ENCODE measurements around the gene PFN2.

The PFN2 gene

DNA sequence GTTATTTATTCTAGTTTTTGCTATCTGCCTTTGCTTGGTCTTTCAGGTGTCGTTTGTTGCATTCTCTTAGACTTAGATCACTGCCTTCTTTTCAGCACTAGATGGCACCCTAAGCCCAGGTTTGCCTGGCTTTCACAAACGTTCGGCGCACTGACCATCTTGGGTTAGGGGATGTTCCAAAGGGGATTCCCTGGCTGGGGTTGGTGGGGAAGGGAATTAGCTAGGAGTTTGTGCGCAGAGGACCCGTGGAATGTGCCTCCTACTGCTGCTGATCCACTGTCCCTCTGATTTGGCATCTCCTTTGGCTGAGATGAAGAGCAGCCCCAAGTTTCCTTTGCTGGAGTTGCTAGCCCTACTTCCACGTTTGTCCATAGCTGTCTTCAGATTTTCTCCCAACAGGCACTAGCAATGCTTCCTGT, 33.9 kb downstream of the PFN2 start:
- Histone ChIP-seq H3K36me3 (ENCODE audit: insufficient read depth, low read length) (peaks cover 9% of the 10 kb centered on the region; the same call in 1 of the 2 replicates), H3K27me3 (ENCODE audit: insufficient read depth, low read length, poor library complexity, severe bottlenecking) (no peaks in the 10 kb centered on the region), H3K9ac (ENCODE audit: low read depth, low read length, poor library complexity, severe bottlenecking) (no peak overlapping the region), H2AFZ (ENCODE audit: low read length) (no peak overlapping the region), H3K9me3 (ENCODE audit: insufficient read depth, low read depth, low read length) (peaks cover 7% of the 10 kb centered on the region; the same call in 1 of the 2 replicates), H3K9me2 (replicated peaks; ENCODE audit: low read depth, low read length) (no peaks in the 10 kb centered on the region), H3F3A (ENCODE audit: low read depth) (no peaks in the 10 kb centered on the region), H3K4me3 (ENCODE audit: low read length, poor library complexity, severe bottlenecking) (no peak overlapping the region), H3K4me2 (ENCODE audit: low read depth, low read length, poor library complexity, severe bottlenecking) (no peak overlapping the region), H4K20me1 (ENCODE audit: insufficient read depth, low read length, poor library complexity, severe bottlenecking) (no peaks in the 10 kb centered on the region), H3K4me1 (ENCODE audit: insufficient read depth, low read length, poor library complexity, severe bottlenecking) (no peaks in the 10 kb centered on the region), H3K79me2 (ENCODE audit: insufficient read depth, low read length) (no peaks in the 10 kb centered on the region)
- TF ChIP-seq, protein P1, sequence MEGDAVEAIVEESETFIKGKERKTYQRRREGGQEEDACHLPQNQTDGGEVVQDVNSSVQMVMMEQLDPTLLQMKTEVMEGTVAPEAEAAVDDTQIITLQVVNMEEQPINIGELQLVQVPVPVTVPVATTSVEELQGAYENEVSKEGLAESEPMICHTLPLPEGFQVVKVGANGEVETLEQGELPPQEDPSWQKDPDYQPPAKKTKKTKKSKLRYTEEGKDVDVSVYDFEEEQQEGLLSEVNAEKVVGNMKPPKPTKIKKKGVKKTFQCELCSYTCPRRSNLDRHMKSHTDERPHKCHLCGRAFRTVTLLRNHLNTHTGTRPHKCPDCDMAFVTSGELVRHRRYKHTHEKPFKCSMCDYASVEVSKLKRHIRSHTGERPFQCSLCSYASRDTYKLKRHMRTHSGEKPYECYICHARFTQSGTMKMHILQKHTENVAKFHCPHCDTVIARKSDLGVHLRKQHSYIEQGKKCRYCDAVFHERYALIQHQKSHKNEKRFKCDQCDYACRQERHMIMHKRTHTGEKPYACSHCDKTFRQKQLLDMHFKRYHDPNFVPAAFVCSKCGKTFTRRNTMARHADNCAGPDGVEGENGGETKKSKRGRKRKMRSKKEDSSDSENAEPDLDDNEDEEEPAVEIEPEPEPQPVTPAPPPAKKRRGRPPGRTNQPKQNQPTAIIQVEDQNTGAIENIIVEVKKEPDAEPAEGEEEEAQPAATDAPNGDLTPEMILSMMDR (conservative IDR thresholded peaks at IDR 0.05; ENCODE audit: low read length), result peak; percentile 90
- no peak for TF ChIP-seq EZH2phosphoT487 (IDR thresholded peaks at IDR 0.05; ENCODE audit: borderline replicate concordance)

DNA sequence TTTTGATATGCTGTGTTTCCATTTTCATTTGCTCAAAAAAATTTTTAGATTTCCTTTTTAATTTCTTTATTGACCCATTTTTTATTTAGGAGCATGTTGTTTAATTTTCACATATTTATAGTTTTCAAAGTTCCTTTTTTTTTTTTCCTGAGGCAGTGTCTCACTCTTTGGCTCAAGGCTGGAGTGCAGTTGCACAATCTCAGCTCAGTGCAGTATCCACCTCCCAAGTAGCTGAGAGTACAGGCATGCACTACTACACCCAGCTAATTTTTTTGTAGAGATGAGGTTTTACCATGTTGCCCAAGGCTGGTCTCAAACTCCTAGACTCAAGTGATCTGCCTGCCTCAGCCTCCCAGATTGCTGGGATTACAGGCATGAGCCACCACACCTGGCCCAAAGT, 36.2 kb downstream of the PFN2 start:
- no peaks in the 10 kb centered on the region for H3F3A ChIP-seq (ENCODE audit: low read depth)
- H3K27me3 ChIP-seq (ENCODE audit: insufficient read depth, low read length, poor library complexity, severe bottlenecking), result no peaks in the 10 kb centered on the region
- TF ChIP-seq EZH2phosphoT487 (IDR thresholded peaks at IDR 0.05; ENCODE audit: borderline replicate concordance), result no peak
- TF ChIP-seq, protein P1 (conservative IDR thresholded peaks at IDR 0.05; ENCODE audit: low read length), result no peak
- H3K36me3 ChIP-seq (ENCODE audit: insufficient read depth, low read length), result peaks cover 10% of the 10 kb centered on the region; the same call in 1 of the 2 replicates
- no peak overlapping the region for H3K9ac ChIP-seq (ENCODE audit: low read depth, low read length, poor library complexity, severe bottlenecking)
- H3K4me2 ChIP-seq (ENCODE audit: low read depth, low read length, poor library complexity, severe bottlenecking), result no peak overlapping the region
- no peaks in the 10 kb centered on the region for H4K20me1 ChIP-seq (ENCODE audit: insufficient read depth, low read length, poor library complexity, severe bottlenecking)
- H3K4me3 ChIP-seq (ENCODE audit: low read length, poor library complexity, severe bottlenecking), result no peak overlapping the region
- H3K9me3 ChIP-seq (ENCODE audit: insufficient read depth, low read depth, low read length), result peaks cover 7% of the 10 kb centered on the region; the same call in 1 of the 2 replicates
- H2AFZ ChIP-seq (ENCODE audit: low read length), result no peak overlapping the region
- H3K79me2 ChIP-seq (ENCODE audit: insufficient read depth, low read length), result no peaks in the 10 kb centered on the region
- H3K4me1 ChIP-seq (ENCODE audit: insufficient read depth, low read length, poor library complexity, severe bottlenecking), result no peaks in the 10 kb centered on the region
- H3K9me2 ChIP-seq (replicated peaks; ENCODE audit: low read depth, low read length), result no peaks in the 10 kb centered on the region

DNA sequence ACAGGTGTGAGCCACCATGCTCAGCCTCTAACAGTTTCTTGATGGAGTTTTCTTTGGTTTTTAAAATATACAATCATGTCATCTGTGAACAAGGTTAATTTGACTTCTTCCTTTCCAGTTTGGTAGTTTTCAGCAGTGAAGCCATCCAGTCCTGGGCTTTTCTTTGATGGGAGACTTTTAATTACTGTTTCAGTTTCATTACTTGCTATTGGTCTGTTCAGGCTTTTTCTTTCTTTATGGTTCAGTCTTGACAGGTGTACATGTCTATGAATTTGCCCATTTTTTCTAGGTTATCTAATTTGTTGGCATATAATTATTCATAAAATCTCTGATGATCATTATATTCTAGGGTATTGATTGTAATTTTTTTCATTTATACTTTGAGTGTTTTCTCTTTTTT, 36.8 kb downstream of the PFN2 start:
- Histone ChIP-seq H3K79me2 (ENCODE audit: insufficient read depth, low read length) (no peaks in the 10 kb centered on the region), H3K36me3 (ENCODE audit: insufficient read depth, low read length) (peaks cover 17% of the 10 kb centered on the region; the same call in 1 of the 2 replicates), H3K4me3 (ENCODE audit: low read length, poor library complexity, severe bottlenecking) (no peak overlapping the region), H4K20me1 (ENCODE audit: insufficient read depth, low read length, poor library complexity, severe bottlenecking) (no peaks in the 10 kb centered on the region), H3K9ac (ENCODE audit: low read depth, low read length, poor library complexity, severe bottlenecking) (no peak overlapping the region), H3K4me2 (ENCODE audit: low read depth, low read length, poor library complexity, severe bottlenecking) (no peak overlapping the region), H3F3A (ENCODE audit: low read depth) (no peaks in the 10 kb centered on the region), H2AFZ (ENCODE audit: low read length) (no peak overlapping the region), H3K4me1 (ENCODE audit: insufficient read depth, low read length, poor library complexity, severe bottlenecking) (no peaks in the 10 kb centered on the region), H3K27me3 (ENCODE audit: insufficient read depth, low read length, poor library complexity, severe bottlenecking) (no peaks in the 10 kb centered on the region), H3K9me2 (replicated peaks; ENCODE audit: low read depth, low read length) (no peaks in the 10 kb centered on the region), H3K9me3 (ENCODE audit: insufficient read depth, low read depth, low read length) (peaks cover 7% of the 10 kb centered on the region; the same call in 1 of the 2 replicates)
- TF ChIP-seq, protein P1 (conservative IDR thresholded peaks at IDR 0.05; ENCODE audit: low read length), result no peak
- TF ChIP-seq EZH2phosphoT487 (IDR thresholded peaks at IDR 0.05; ENCODE audit: borderline replicate concordance), result no peak

All from Loucy (cell line).